Vagina (tissue), 2 donors: ENCODE measurements around the gene PRR18.

ENCODE experiments used
- POLR2A ChIP-seq, 2 donors: fragments of 450-650 bp; IDR thresholded peaks; one replicate each; pipeline ENCODE4 v1.6.1; 2017; ENCODE audit warnings: antibody characterized with exemption in 2 of 2, mild to moderate bottlenecking in 2 of 2, moderate library complexity in 2 of 2
- POLR2AphosphoS5 ChIP-seq, 2 donors: sonication (generic); formaldehyde crosslinking; IDR thresholded peaks; one replicate each; pipeline ENCODE4 v1.9.0; 2017; ENCODE audit warnings: antibody characterized with exemption in 2 of 2, mild to moderate bottlenecking in 2 of 2, low read depth in 1 of 2; ENCODE audit not compliant: insufficient read depth in 1 of 2
- TF ChIP-seq, protein P1 (sequence below), 3 experiments: fragments of 450-650 bp in 2 of 3; fragments of 200-600 bp in 1 of 3; sonication (generic) in 1 of 3; IDR thresholded peaks; one replicate each; pipeline ENCODE4 v1.5.1; 2017 to 2019; ENCODE audit warnings: antibody characterized with exemption in 3 of 3, mild to moderate bottlenecking in 2 of 3, moderate library complexity in 2 of 3

DNA sequence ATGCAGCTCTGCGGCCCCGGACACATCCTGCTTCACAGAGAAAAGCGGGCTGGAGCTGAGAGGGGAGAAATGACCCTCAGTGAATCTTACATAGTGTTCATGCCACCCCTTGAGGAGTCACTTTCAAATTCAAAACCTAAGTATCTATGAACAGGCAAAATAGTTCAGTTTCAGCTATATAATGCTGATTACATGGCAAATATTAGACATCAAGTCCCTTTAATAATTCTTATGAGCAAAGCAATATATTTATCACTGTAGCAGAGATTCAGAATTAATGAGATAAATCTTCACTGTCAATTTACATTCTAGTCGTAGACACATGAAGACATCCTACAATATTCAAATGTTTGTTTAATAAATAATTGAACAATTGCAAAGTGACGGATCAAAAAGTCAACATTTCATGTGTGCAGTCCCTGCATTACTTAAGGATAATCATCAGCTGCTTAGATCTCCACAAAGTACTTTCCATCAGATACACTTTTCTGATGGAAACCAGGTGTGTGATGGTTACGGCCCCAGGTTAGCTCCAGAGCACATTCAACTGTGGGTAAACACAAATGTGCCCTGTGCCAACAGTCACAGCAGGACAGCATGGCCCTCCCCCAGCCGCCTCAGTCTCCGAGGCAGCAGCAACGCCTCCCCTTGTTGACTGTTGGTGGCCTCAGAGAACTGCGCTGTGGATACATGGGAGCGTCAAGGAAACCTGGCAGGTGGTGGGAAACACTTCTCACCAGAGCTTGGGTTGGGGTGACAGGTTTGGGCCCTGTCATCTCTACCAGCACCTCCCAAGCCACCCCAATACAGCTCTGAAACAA, 787 bp upstream of the PRR18 start:
- TF ChIP-seq, protein P1, sequence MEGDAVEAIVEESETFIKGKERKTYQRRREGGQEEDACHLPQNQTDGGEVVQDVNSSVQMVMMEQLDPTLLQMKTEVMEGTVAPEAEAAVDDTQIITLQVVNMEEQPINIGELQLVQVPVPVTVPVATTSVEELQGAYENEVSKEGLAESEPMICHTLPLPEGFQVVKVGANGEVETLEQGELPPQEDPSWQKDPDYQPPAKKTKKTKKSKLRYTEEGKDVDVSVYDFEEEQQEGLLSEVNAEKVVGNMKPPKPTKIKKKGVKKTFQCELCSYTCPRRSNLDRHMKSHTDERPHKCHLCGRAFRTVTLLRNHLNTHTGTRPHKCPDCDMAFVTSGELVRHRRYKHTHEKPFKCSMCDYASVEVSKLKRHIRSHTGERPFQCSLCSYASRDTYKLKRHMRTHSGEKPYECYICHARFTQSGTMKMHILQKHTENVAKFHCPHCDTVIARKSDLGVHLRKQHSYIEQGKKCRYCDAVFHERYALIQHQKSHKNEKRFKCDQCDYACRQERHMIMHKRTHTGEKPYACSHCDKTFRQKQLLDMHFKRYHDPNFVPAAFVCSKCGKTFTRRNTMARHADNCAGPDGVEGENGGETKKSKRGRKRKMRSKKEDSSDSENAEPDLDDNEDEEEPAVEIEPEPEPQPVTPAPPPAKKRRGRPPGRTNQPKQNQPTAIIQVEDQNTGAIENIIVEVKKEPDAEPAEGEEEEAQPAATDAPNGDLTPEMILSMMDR (IDR thresholded peaks at IDR 0.05): no peak
- no peak for TF ChIP-seq POLR2A (IDR thresholded peaks at IDR 0.05)
- TF ChIP-seq POLR2AphosphoS5 (IDR thresholded peaks at IDR 0.05; ENCODE audit: insufficient read depth in 1 of 2, low read depth in 1 of 2): no peak
